ENCODE data around the gene CTNNA3.
"Not testable (repeated sequence)": the region's sequence is repeated elsewhere in the genome, so short reads cannot be mapped to it uniquely, and the experiment has no call there.

CTNNA3 gene

GRCh38 chr10:67230680-67231500 lies 465.1 kb downstream of the CTNNA3 start:
- not testable (repeated sequence) for DNase-seq

GRCh38 chr10:67225226-67225625 lies 470.8 kb downstream of the CTNNA3 start:
- no peak for DNase-seq

GRCh38 chr10:67224553-67224952 lies 471.4 kb downstream of the CTNNA3 start:
- no peak for DNase-seq

GRCh38 chr10:67222934-67223333 lies 473.1 kb downstream of the CTNNA3 start:
- no peak for DNase-seq

GRCh38 chr10:67221939-67222494 lies 474.0 kb downstream of the CTNNA3 start:
- no peak for DNase-seq

GRCh38 chr10:67211680-67212079 lies 484.3 kb downstream of the CTNNA3 start:
- DNase-seq = no peak

- DNase-seq = not testable (repeated sequence)
Measured at GRCh38 chr10:67207923-67208322, 488.1 kb downstream of the CTNNA3 start.

- no peak for DNase-seq
Measured at GRCh38 chr10:67200913-67201564, 495.0 kb downstream of the CTNNA3 start.

GRCh38 chr10:67175354-67175753 lies 520.6 kb downstream of the CTNNA3 start:
- DNase-seq = no peak

GRCh38 chr10:67173787-67174186 lies 522.2 kb downstream of the CTNNA3 start:
- no peak for DNase-seq

- DNase-seq = no peak
Measured at GRCh38 chr10:67171970-67172369, 524.0 kb downstream of the CTNNA3 start.

GRCh38 chr10:67156239-67156638 lies 539.8 kb downstream of the CTNNA3 start:
- no peak for DNase-seq

- no peak for DNase-seq
Measured at GRCh38 chr10:67151471-67151870, 544.5 kb downstream of the CTNNA3 start.

- no peak for DNase-seq
Measured at GRCh38 chr10:67144530-67144929, 551.5 kb downstream of the CTNNA3 start.

- DNase-seq = no peak
Measured at GRCh38 chr10:67141300-67141699, 554.7 kb downstream of the CTNNA3 start.

GRCh38 chr10:67140641-67141040 lies 555.4 kb downstream of the CTNNA3 start:
- DNase-seq = no peak

- no peak for DNase-seq
Measured at GRCh38 chr10:67127441-67127840, 568.6 kb downstream of the CTNNA3 start.

- DNase-seq = no peak
Measured at GRCh38 chr10:67119651-67120050, 576.3 kb downstream of the CTNNA3 start.

GRCh38 chr10:67115972-67116371 lies 580.0 kb downstream of the CTNNA3 start:
- DNase-seq = no peak

GRCh38 chr10:67114945-67115344 lies 581.0 kb downstream of the CTNNA3 start:
- no peak for DNase-seq

GRCh38 chr10:67112765-67113164 lies 583.2 kb downstream of the CTNNA3 start:
- DNase-seq = no peak

GRCh38 chr10:67110286-67110685 lies 585.7 kb downstream of the CTNNA3 start:
- DNase-seq = no peak

- no peak for DNase-seq
Measured at GRCh38 chr10:67107670-67108069, 588.3 kb downstream of the CTNNA3 start.

- DNase-seq = no peak
Measured at GRCh38 chr10:67100951-67101350, 595.0 kb downstream of the CTNNA3 start.
